Esophagus squamous epithelium (tissue), 5 donors: Measurements from ENCODE around the gene TM2D3. TPM values are rescaled to one million over a fixed set of nuclear protein-coding genes. Genes with fewer than 3 reads are reported as not detected.

Source experiments
- DNase-seq: peaks from one replicate; lab custom pipeline; 2025; lab: John Stamatoyannopoulos, UW
- H3K27ac ChIP-seq, 4 donors: fragments of 200-600 bp; sonication (generic); one replicate each; pipeline ENCODE4 v1.5.1; 2016 to 2019; ENCODE audit warnings: mild to moderate bottlenecking in 1 of 4
- H3K27me3 ChIP-seq, 4 donors: fragments of 200-600 bp; sonication (generic); 1 replicate in 3 of 4; 2 replicates in 1 of 4; pipeline versions ENCODE4 v1.5.1 to v1.6.0; 2017 to 2021; ENCODE audit warnings: antibody characterized with exemption in 1 of 4
- H3K36me3 ChIP-seq, 3 donors: fragments of 200-600 bp; sonication (generic); one replicate each; pipeline ENCODE4 v1.5.1; 2016 to 2019
- H3K4me1 ChIP-seq, 3 donors: fragments of 200-600 bp; sonication (generic); one replicate each; pipeline ENCODE4 v1.5.1; 2017 to 2019
- H3K4me3 ChIP-seq, 4 donors: fragments of 200-600 bp; sonication (generic); 1 replicate in 3 of 4; 2 replicates in 1 of 4; pipeline ENCODE4 v1.5.1; 2016 to 2019; ENCODE audit warnings: mild to moderate bottlenecking in 2 of 4, moderate library complexity in 1 of 4
- H3K9me3 ChIP-seq, 3 donors: fragments of 200-600 bp; sonication (generic); one replicate each; pipeline ENCODE4 v1.5.1; 2016 to 2019
- POLR2A ChIP-seq, 4 donors: fragments of 450-650 bp; IDR thresholded peaks; one replicate each; pipeline ENCODE4 v1.6.1; 2017; ENCODE audit warnings: antibody characterized with exemption in 4 of 4, mild to moderate bottlenecking in 4 of 4, moderate library complexity in 3 of 4
- WGBS, 2 donors: methylation state at CpG; one replicate each; pipeline ENCODE4 v1.1.5; 2018; 5-methylcytosine and 5-hydroxymethylcytosine counted together
- intact Hi-C: fragments of 100-400 bp; cut with DNase I; formaldehyde crosslinking; loops from one replicate; pipeline ENCODE4 v1.15.0; 2022
- small RNA-seq, 4 donors: library from RNA; depleted of rRNA; stranded (forward); fragments of <200 nt; gene quantifications; one replicate each; pipeline ENCODE3, GENCODE V24; 2016
- total RNA-seq, 4 donors: library from RNA; depleted of rRNA; stranded (reverse); fragments of >200 nt; gene quantifications; one replicate each; pipeline ENCODE4 v1.1.0, GENCODE V29; 2016
- TF ChIP-seq, protein P1 (sequence below), 6 experiments: fragments of 450-650 bp in 4 of 6; fragments of 200-600 bp in 2 of 6; sonication (generic) in 2 of 6; IDR thresholded peaks; one replicate each; pipeline ENCODE4 v1.5.1; 2016 to 2019; ENCODE audit warnings: antibody characterized with exemption in 6 of 6, mild to moderate bottlenecking in 4 of 6, moderate library complexity in 4 of 6
- donor health status: DM: yes; HTN: yes; CAD: no.

The TM2D3 gene
- total RNA-seq, 4 donors from 2014 or later, result 11.0 to 32.2 (median 19.9) TPM

DNA sequence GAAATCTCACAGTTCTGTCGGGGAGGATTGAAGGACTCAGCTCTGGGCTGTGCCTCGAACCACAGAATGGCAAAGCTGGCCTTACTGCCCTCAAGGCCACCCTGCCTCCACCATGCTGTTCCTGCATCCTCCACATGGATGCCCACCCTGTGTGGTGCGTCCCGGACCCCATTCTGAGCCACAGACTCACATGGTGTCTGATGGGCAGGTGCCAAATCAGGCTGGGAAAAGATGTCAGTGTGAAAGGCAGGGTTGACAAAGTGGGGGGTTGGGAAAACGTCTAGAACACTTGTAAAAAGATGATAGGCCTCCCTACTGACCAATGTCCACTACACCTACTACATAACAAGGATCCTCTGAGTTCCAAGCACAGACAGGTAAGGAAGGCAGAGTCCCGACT lies 49.4 kb downstream of the TM2D3 start:
- Histone ChIP-seq H3K36me3 (no peaks in the 10 kb centered on the region), H3K27ac (no peak overlapping the region), H3K27me3 (peaks cover 0 to 47% (median 0%) of the 10 kb centered on the region in 4 donors), H3K4me3 (no peak overlapping the region), H3K9me3 (peaks cover 0 to 4% (median 0%) of the 10 kb centered on the region in 3 donors), H3K4me1 (no peaks in the 10 kb centered on the region)
- no peak for TF ChIP-seq POLR2A (IDR thresholded peaks at IDR 0.05)
- TF ChIP-seq, protein P1, sequence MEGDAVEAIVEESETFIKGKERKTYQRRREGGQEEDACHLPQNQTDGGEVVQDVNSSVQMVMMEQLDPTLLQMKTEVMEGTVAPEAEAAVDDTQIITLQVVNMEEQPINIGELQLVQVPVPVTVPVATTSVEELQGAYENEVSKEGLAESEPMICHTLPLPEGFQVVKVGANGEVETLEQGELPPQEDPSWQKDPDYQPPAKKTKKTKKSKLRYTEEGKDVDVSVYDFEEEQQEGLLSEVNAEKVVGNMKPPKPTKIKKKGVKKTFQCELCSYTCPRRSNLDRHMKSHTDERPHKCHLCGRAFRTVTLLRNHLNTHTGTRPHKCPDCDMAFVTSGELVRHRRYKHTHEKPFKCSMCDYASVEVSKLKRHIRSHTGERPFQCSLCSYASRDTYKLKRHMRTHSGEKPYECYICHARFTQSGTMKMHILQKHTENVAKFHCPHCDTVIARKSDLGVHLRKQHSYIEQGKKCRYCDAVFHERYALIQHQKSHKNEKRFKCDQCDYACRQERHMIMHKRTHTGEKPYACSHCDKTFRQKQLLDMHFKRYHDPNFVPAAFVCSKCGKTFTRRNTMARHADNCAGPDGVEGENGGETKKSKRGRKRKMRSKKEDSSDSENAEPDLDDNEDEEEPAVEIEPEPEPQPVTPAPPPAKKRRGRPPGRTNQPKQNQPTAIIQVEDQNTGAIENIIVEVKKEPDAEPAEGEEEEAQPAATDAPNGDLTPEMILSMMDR (IDR thresholded peaks at IDR 0.05), result no peak
- intact Hi-C loops, result no loop called here
- no peak for DNase-seq
- WGBS, 2 donors, result 33 to 77% methylated on average over 2 to 6 of the region's 6 CpGs

DNA sequence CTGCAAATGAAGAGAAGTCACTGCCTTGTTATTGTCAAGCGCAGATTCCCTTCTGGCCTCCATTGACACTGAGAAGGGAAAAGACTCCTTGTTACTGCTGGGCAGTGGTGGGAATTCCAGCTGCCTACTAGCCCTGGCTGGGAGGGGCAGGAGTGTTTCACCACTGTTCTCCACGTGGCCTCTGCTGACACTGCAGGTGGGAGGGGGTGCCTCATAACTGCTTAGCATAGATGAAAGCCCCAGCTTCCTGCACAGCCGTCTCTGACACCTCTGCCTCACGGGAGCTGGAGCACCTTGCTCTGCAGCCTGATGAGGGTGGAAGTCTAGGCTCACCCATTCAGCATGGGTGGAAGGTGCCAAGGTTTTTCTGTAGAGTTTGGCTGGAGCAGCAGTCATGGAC lies 52.1 kb downstream of the TM2D3 start:
- Histone ChIP-seq H3K36me3 (no peaks in the 10 kb centered on the region), H3K4me1 (no peaks in the 10 kb centered on the region), H3K9me3 (peaks cover 0 to 4% (median 0%) of the 10 kb centered on the region in 3 donors), H3K4me3 (no peak overlapping the region), H3K27me3 (peaks cover 0 to 59% (median 0%) of the 10 kb centered on the region in 4 donors), H3K27ac (no peak overlapping the region)
- no peak for DNase-seq
- 27% methylated on average over 4 of the region's 4 CpGs; no CpG with 5 or more reads in 1 of the 2 donors for WGBS, 2 donors
- no peak for TF ChIP-seq POLR2A (IDR thresholded peaks at IDR 0.05)
- TF ChIP-seq, protein P1 (IDR thresholded peaks at IDR 0.05), result no peak
- intact Hi-C loops, result no loop called here

DNA sequence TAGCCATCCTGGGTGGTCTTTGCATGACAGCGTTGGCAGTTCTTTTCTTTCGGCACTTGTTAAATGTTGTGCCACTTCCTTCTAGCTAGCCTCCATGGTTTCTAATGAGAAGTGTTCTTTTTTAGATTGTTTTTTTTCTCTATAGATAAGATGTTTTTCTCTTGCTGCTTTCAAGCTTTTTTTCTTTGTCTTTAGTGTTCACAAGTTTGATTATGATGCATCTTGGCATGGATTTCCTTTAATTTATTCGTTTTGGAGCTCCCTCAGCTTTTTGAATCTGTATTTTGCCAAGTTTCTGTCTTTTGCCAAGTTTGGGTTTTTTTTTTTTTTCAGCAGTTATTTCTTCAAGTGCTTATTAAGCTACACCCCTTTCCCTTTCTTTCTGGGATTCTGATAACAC lies 53.1 kb downstream of the TM2D3 start:
- peaks cover 0 to 55% (median 0%) of the 10 kb centered on the region in 4 donors for H3K27me3 ChIP-seq
- no peak overlapping the region for H3K27ac ChIP-seq
- no peak for DNase-seq
- no peaks in the 10 kb centered on the region for H3K9me3 ChIP-seq
- WGBS, 2 donors, result 51 to 76% methylated on average over 3 of the region's 3 CpGs
- no peak for TF ChIP-seq POLR2A (IDR thresholded peaks at IDR 0.05)
- H3K4me1 ChIP-seq, result no peaks in the 10 kb centered on the region
- H3K36me3 ChIP-seq, result no peaks in the 10 kb centered on the region
- H3K4me3 ChIP-seq, result no peak overlapping the region
- intact Hi-C loops, result no loop called here

DNA sequence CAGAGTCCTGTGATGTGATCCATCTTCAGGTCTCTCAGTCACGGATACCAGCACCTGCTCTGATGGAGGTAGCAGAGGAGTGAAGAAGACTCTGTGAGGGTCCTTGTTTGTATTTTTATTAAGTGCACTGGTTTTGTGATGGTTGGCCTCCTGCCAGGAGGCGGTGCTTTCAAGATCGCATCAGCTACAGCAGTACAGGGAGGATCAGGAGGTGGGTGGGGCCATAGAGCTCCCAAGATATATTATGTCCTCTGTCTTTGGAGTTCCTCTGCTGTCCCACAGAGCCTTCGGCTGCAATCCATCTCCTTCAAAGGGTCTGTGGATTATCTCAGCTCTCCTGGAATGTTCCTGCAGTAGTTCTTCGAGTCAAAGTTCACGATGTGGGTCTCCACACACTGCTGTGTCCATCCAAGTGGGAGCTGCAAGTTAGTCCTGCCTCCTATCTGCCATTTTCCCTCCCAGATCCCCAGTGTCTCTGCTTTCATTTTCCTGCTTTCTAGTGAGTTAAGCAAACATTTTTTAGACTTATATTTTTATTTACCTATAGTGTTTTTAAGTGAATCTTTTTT lies 54.7 kb downstream of the TM2D3 start:
- no peak for DNase-seq
- 67 to 72% methylated on average over 5 to 6 of the region's 6 CpGs for WGBS, 2 donors
- Histone ChIP-seq H3K27me3 (peaks cover 0 to 50% (median 0%) of the 10 kb centered on the region in 4 donors), H3K36me3 (no peaks in the 10 kb centered on the region), H3K4me3 (no peak overlapping the region), H3K4me1 (no peaks in the 10 kb centered on the region), H3K9me3 (no peaks in the 10 kb centered on the region), H3K27ac (no peak overlapping the region)
- intact Hi-C loops, result no loop called here
- no peak for TF ChIP-seq POLR2A (IDR thresholded peaks at IDR 0.05)
- TF ChIP-seq, protein P1 (IDR thresholded peaks at IDR 0.05), result no peak

DNA sequence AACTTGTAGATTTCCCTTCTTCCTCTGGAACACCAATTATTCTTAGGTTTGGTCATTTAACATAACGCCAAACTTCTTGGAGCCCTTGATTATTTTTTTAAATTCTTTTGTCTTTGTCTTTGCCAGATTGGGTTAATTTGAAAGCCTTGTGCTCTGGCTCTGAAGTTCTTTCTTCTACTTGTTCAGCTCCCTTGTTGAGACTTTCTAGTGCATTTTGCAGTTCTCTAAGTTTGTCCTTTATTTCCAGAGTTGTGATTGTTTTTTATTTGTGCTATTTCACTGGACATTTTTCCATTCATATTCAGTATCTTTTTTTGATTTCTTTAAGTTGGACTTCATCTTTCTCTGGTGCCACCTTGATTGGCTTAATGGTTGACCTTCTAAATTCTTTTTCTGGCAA lies 55.5 kb downstream of the TM2D3 start:
- no peak for TF ChIP-seq POLR2A (IDR thresholded peaks at IDR 0.05)
- TF ChIP-seq, protein P1 (IDR thresholded peaks at IDR 0.05), result no peak
- DNase-seq, result no peak
- WGBS, 2 donors, result 91 to 92% methylated on average over 1 of the region's 1 CpG
- Histone ChIP-seq H3K4me3 (no peak overlapping the region), H3K4me1 (no peaks in the 10 kb centered on the region), H3K36me3 (no peaks in the 10 kb centered on the region), H3K9me3 (no peaks in the 10 kb centered on the region), H3K27me3 (peaks cover 0 to 50% (median 0%) of the 10 kb centered on the region in 4 donors), H3K27ac (no peak overlapping the region)
- intact Hi-C loops, result no loop called here

Small RNA genes lying within 50 kb of the gene (small RNA-seq; reads per million reads assigned to genes)
- gene RNU6-807P, result 0 reads per million in 4 donors

Other genes starting within 250 kb of the TM2D3 start
- gene PCSK6, start 162.7 kb downstream of the TM2D3 start, total RNA-seq, result 10 to 100 TPM in 1 of 4 donors, 1 to 10 TPM in 3; 5.1 to 13.8 (median 9.2) TPM
- gene TARS3, start 72.1 kb upstream of the TM2D3 start, total RNA-seq, result 10 to 100 TPM in 1 of 4 donors, 1 to 10 TPM in 3; 2.9 to 16.6 (median 7.8) TPM
- not detected for gene OR4F6, start 151.1 kb upstream of the TM2D3 start, total RNA-seq
- gene OR4F15, start 159.8 kb upstream of the TM2D3 start, total RNA-seq, result under 1 TPM in 1 of 4 donors, not detected in 3; 0.19 TPM